Measurements from ENCODE around the gene RFNG. TPM values are rescaled to one million over a fixed set of nuclear protein-coding genes. Genes with fewer than 3 reads are reported as not detected.

RFNG gene
- total RNA-seq, 1 donor from 2014 or later, result 72.3 TPM

GRCh38 chr17:82023447-82024241, 28.0 kb downstream of the RFNG start:
- DNase-seq (ENCODE audit: low read depth), result no peak
- Histone ChIP-seq H3K4me3 (ENCODE audit: low read depth, low read length) (peak overlapping the region; percentile 60), H3K27me3 (ENCODE audit: control insufficient read depth, insufficient read depth, low read length) (no peaks in the 10 kb centered on the region), H3K36me3 (ENCODE audit: control insufficient read depth, insufficient read depth, low read length) (peaks cover under 1% of the 10 kb centered on the region)
- TF ChIP-seq, protein P1, sequence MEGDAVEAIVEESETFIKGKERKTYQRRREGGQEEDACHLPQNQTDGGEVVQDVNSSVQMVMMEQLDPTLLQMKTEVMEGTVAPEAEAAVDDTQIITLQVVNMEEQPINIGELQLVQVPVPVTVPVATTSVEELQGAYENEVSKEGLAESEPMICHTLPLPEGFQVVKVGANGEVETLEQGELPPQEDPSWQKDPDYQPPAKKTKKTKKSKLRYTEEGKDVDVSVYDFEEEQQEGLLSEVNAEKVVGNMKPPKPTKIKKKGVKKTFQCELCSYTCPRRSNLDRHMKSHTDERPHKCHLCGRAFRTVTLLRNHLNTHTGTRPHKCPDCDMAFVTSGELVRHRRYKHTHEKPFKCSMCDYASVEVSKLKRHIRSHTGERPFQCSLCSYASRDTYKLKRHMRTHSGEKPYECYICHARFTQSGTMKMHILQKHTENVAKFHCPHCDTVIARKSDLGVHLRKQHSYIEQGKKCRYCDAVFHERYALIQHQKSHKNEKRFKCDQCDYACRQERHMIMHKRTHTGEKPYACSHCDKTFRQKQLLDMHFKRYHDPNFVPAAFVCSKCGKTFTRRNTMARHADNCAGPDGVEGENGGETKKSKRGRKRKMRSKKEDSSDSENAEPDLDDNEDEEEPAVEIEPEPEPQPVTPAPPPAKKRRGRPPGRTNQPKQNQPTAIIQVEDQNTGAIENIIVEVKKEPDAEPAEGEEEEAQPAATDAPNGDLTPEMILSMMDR (IDR thresholded peaks at IDR 0.05; ENCODE audit: insufficient read depth, low read length, poor library complexity, severe bottlenecking), result no peak

GRCh38 chr17:82022981-82023446, 28.6 kb downstream of the RFNG start, which contains the start of gene LRRC45:
Gene LRRC45 (plus strand): TSS chr17:82023305. CDS start chr17:82023644, 339 bp downstream.
- H3K27me3 ChIP-seq (ENCODE audit: control insufficient read depth, insufficient read depth, low read length), result no peaks in the 10 kb centered on the region
- TF ChIP-seq, protein P1 (IDR thresholded peaks at IDR 0.05; ENCODE audit: insufficient read depth, low read length, poor library complexity, severe bottlenecking), result no peak
- H3K4me3 ChIP-seq (ENCODE audit: low read depth, low read length), result peak within 1 kb of the TSS; percentile 73
- H3K36me3 ChIP-seq (ENCODE audit: control insufficient read depth, insufficient read depth, low read length), result peaks cover 4% of the 10 kb centered on the region
- DNase-seq (ENCODE audit: low read depth), result peak; percentile 95

DNA sequence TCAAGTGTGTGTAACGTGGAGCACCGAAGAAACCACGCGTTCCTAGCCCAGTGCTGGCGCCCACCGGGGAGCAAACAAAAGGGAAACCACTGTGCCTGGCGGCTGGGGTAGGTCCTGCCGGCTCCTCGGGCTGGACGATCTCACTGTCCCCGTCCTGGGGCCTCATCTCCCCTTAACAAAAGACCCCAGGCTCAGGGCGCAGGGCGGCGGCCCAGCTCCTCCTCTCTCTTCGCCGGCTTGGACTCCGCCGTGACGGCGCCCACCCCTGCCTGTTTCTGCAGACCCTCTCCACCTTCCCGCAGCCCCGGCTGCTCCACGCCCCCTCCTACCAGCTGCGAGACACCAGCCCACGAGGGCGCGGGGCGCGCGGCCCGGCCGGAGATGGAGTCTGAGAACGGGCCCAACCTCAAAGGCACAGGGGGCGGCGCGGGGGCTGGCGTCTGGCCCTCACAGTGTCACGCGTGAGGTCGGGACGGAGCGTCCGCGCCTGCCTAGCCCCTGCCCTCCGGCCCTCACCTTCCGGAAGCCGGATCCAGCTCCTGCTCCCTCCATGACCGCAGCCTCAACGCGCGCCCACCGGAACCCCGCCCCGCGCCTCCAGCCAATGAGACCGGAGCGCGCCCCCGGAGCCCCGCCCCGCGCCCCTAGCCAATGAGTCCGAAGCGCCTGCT, 29.2 kb downstream of the RFNG start, which contains the start of gene CENPX:
TSS of gene CENPX (minus strand) at position 569 of the 671 bp plus-strand sequence. CDS start at position 552, 17 bp downstream.
- Histone ChIP-seq H3K4me3 (ENCODE audit: low read depth, low read length) (peak within 1 kb of the TSS; percentile 73), H3K36me3 (ENCODE audit: control insufficient read depth, insufficient read depth, low read length) (peaks cover 4% of the 10 kb centered on the region), H3K27me3 (ENCODE audit: control insufficient read depth, insufficient read depth, low read length) (no peaks in the 10 kb centered on the region)
- TF ChIP-seq, protein P1 (IDR thresholded peaks at IDR 0.05; ENCODE audit: insufficient read depth, low read length, poor library complexity, severe bottlenecking), result no peak
- DNase-seq (ENCODE audit: low read depth), result no peak

DNA sequence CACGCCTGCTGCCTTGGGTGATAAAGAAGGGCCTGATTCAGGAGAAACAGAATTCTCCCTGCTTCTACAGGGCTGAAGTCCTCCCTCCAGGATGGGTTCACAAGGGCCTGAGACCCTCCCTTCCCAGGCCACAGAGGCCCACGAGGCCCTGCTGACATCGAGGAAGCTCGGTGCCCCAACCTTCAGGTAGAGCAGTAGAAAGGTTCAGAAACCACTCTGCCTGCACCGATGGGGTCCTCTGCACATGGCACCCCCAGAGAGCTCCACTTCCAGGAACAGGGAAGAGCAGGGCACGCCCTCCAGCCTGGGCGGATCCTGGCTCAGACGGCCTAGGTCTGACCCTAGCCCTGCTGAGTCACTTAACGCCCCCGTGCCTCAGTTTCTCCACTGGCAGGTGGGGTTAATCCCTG, 29.7 kb downstream of the RFNG start:
- TF ChIP-seq, protein P1 (IDR thresholded peaks at IDR 0.05; ENCODE audit: insufficient read depth, low read length, poor library complexity, severe bottlenecking), result no peak
- no peak for DNase-seq (ENCODE audit: low read depth)
- Histone ChIP-seq H3K36me3 (ENCODE audit: control insufficient read depth, insufficient read depth, low read length) (peaks cover 4% of the 10 kb centered on the region), H3K27me3 (ENCODE audit: control insufficient read depth, insufficient read depth, low read length) (no peaks in the 10 kb centered on the region), H3K4me3 (ENCODE audit: low read depth, low read length) (peak overlapping the region; percentile 73)

DNA sequence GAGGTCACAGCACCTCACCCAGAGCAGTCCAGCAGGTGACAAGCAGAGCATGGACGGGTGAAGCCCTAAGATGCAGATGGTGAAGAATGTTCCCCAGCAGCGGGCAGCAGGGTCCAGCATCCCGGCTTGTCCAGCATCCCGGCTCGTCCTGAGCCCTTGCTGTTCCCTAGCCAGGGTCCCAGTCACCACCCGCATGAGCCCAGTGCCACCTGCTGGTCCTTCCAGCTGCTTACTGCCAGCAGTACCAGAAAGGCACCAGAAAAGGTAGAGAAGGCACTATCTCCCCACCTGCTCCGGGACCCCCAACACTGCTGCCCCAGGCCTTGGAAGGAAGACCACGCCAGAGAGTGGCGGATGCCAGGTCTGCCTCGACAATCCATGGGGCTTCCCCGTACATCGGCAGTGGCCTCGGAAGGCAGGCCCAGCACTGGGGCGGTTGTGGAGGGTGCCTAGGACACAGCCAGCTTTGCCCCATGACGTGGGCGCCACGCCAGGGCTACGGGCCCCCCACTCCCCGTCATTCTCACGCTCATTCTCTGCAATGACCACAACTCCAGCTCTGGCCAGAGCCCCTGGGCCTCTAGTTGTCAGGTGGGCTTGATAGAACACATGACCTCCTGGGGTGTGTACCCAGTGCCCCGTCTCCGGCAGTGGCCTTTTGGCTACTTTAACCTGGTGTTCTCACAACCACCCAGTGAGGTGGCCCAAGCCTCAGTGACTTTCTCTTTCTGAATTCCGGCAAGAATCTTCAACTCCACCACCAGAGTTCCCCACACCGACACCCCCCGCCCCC, 30.3 kb downstream of the RFNG start:
- Histone ChIP-seq H3K4me3 (ENCODE audit: low read depth, low read length) (no peak overlapping the region), H3K27me3 (ENCODE audit: control insufficient read depth, insufficient read depth, low read length) (no peaks in the 10 kb centered on the region), H3K36me3 (ENCODE audit: control insufficient read depth, insufficient read depth, low read length) (peaks cover 4% of the 10 kb centered on the region)
- DNase-seq (ENCODE audit: low read depth), result peak; percentile 34
- TF ChIP-seq, protein P1 (IDR thresholded peaks at IDR 0.05; ENCODE audit: insufficient read depth, low read length, poor library complexity, severe bottlenecking), result peak; percentile 92
